ENCODE data around the gene HPS4. TPM values are rescaled to one million over a fixed set of nuclear protein-coding genes. Genes with fewer than 3 reads are reported as not detected.
A peak's percentile ranks its signal among the peaks of the same experiment; 100 is the strongest.

HPS4 gene
- total and polyA plus RNA-seq, 2 of the 8 experiments (the other 6 are each of a cell fraction or from before 2014, with no cell fraction given) = 28.0 to 35.2 TPM

DNA sequence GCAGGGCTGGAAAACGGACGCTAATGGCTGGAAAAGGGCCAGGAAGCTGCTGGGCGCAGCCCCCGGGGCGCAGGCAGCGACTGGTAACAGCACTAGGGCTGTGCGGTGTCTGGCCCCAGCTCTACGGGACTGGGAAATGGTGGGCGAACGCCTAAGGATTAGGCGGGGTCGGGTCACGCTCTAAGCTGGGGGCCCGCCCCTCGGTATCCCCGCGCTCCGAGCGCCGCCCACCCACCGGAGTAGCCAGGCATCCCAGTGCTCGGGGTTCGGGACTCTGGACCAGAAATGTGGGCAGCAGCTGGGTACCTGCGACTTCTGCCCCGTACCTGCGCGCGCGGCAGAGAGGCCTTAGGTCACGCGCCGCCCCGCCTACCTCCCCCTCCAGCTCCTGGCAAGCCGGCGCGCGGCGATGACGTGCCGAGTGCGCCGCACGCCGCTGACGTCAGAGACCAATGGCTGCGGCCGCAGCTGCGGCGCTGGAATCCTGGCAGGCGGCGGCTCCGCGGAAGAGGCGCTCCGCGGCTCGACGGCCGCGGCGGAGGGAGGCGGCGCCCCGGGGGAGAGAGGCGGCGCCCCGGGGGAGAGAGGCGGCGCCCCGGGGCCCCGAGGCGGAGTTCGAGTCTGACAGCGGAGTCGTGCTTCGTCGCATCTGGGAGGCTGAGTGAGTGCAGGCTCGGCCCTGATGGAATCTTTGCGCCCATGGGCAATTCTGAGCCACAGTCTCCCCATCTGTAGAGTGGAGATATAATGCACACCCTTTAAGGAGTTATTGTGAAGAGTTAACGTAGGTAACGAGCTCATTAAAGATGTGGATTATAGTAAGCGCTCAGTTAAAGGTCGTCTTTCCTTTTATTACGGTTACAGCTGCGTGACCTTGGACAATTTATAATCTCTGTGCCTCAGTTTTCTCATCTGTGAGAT, at the start of gene HPS4, which contains the start of gene SRRD (continued):
- TF ChIP-seq, protein P1, sequence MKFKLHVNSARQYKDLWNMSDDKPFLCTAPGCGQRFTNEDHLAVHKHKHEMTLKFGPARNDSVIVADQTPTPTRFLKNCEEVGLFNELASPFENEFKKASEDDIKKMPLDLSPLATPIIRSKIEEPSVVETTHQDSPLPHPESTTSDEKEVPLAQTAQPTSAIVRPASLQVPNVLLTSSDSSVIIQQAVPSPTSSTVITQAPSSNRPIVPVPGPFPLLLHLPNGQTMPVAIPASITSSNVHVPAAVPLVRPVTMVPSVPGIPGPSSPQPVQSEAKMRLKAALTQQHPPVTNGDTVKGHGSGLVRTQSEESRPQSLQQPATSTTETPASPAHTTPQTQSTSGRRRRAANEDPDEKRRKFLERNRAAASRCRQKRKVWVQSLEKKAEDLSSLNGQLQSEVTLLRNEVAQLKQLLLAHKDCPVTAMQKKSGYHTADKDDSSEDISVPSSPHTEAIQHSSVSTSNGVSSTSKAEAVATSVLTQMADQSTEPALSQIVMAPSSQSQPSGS (IDR thresholded peaks at IDR 0.05; ENCODE audit: low read length) = peak; percentile 63; the same call in 1 of the 2 replicates
- TF ChIP-seq CHD1 (IDR thresholded peaks at IDR 0.05; ENCODE audit: low read depth, low read length) (no peak), RAD21 (IDR thresholded peaks at IDR 0.05 in 1 of 2, conservative IDR thresholded peaks at IDR 0.05 in 1 of 2; ENCODE audit: low read depth in 2 of 2, low read length in 2 of 2) (no peak), KDM1A (IDR thresholded peaks at IDR 0.05; ENCODE audit: borderline replicate concordance, low read length) (peak; percentile 100), EZH2 (IDR thresholded peaks at IDR 0.05; ENCODE audit: low read depth, low read length, severe bottlenecking) (no peak), EP300 (IDR thresholded peaks at IDR 0.05; ENCODE audit: borderline replicate concordance in 1 of 2, low read depth in 2 of 2, low read length in 2 of 2) (peak in 1 of 2 experiments; percentile 85; a peak in 2 of 3 replicates), POLR2AphosphoS5 (IDR thresholded peaks at IDR 0.05; ENCODE audit: low read depth, low read length) (peak; percentile 94), SP4 (IDR thresholded peaks at IDR 0.05; ENCODE audit: low read length) (no peak), RBBP5 (IDR thresholded peaks at IDR 0.05; ENCODE audit: borderline replicate concordance, low read depth, low read length) (peak; percentile 97), SIRT6 (IDR thresholded peaks at IDR 0.05; ENCODE audit: low read length) (no peak), KDM4A (IDR thresholded peaks at IDR 0.05; ENCODE audit: low read depth, low read length, severe bottlenecking) (peak; percentile 100), SRF (IDR thresholded peaks at IDR 0.05; ENCODE audit: low read depth, low read length) (peak; percentile 91), BACH1 (IDR thresholded peaks at IDR 0.05; ENCODE audit: low read length) (no peak), CREB1 (IDR thresholded peaks at IDR 0.05) (peak; percentile 99), TEAD4 (IDR thresholded peaks at IDR 0.05; ENCODE audit: low read depth, low read length) (peak; percentile 66; the same call in 1 of the 2 replicates), SP1 (IDR thresholded peaks at IDR 0.05; ENCODE audit: low read depth, low read length) (peak; percentile 59; the same call in 1 of the 2 replicates), FOSL1 (IDR thresholded peaks at IDR 0.05; ENCODE audit: insufficient read depth, low read depth, low read length) (0 out of 2 replicates have a peak, but pooled peaks have one; percentile 5), MAFK (IDR thresholded peaks at IDR 0.05; ENCODE audit: low read depth, low read length) (no peak), ASH2L (IDR thresholded peaks at IDR 0.05; ENCODE audit: low read length) (peak; percentile 93), EGR1 (IDR thresholded peaks at IDR 0.05; ENCODE audit: borderline replicate concordance, low read depth, low read length) (peak; percentile 52; the same call in 1 of the 2 replicates)
- TF ChIP-seq, protein P2, sequence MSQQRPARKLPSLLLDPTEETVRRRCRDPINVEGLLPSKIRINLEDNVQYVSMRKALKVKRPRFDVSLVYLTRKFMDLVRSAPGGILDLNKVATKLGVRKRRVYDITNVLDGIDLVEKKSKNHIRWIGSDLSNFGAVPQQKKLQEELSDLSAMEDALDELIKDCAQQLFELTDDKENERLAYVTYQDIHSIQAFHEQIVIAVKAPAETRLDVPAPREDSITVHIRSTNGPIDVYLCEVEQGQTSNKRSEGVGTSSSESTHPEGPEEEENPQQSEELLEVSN (IDR thresholded peaks at IDR 0.05) = no peak

All from H1 (cell line).